T-helper 1 cell (primary cell): ENCODE data around the gene CMTR1.

ENCODE experiments used
- DNase-seq, 5 donors: peaks; one replicate each; pipeline ENCODE4 v3.0.0-alpha.2; 2012 to 2020

Gene CMTR1

DNA sequence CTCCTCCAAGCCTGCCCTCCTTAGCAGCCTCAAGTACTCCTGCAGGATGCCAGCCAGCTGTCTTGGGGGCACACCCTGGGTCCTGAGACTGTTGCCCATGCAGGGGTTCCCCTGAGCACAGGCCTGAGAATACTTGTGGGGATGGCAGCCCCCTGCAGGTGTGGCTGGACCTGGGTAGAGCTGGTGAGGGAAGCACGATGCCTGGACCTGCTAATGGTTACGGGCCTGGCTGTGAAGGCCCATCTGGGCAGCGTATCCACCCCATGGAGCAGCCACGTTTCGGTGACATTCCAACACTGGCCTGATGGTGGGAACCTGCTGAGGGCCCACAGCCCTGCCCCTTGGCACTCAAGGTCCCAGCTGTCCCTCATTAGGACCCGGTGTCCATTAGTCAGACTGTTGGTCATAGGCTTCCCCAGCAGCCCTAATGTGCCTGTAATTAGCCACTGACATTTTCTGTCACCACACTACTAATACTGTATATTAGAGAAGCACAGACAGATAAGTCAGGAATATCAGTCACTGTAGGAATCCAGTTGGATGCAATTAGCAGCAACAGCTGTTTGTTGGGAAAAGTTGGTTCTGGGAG lies 46.3 kb downstream of the CMTR1 start:
- no peak for DNase-seq

DNA sequence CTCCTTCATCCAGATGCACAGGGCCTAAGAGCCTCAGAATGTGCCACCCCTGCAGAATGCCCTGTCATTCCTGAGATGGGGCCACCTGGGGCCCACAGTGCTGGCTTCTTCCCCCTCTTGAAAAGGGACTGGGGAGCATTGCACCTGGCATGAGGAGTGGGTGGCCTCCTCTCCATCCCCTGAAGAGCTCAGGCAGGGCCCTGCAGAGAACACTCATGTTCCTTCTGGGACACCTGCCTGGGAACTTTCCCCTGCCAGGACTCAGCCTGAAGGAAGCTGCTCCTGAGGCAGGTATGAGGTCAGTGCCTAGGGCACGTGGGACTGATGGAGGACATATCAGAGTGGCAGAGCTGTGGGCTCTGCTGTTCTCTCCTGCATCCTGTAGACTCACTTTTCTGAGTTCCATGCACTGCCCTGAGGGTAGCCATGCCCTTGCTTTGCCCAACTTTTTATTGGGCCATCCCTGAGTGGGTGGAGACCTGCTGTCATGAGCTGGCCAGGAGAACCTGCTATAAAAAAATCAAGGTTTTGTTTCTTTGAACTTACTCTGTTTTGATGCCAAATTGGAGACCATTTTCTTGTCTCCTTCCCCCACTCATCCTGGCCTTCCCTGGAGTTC lies 47.2 kb downstream of the CMTR1 start:
- DNase-seq = no peak

DNA sequence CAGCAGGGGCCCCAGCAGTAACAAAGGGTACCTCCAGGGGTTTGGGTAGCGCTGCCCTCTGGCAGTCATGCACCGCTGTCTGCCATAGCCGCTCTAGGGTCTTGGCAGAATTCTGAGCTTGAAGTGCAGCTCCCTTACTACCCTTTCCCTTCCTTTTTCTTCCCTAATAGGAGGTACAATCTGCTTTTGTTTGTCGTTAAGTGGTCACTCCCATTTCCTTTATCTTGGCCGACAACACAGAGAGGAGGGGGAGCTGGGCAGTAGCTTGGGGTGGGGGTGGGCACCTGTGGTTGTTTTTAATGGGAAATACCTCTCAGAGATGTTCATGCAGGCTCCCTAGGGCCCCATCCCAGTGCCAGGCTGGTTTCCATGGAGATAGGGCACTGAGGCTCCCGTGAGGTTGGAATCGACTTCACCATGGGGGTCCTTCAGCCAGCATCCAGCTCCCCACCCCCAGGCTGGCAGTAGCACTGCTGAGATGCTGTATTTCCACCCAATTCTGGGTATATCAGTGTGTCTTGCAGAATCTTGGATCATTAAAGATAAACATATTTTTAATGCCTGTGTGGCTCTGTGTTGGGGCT lies 48.0 kb downstream of the CMTR1 start:
- no peak for DNase-seq

DNA sequence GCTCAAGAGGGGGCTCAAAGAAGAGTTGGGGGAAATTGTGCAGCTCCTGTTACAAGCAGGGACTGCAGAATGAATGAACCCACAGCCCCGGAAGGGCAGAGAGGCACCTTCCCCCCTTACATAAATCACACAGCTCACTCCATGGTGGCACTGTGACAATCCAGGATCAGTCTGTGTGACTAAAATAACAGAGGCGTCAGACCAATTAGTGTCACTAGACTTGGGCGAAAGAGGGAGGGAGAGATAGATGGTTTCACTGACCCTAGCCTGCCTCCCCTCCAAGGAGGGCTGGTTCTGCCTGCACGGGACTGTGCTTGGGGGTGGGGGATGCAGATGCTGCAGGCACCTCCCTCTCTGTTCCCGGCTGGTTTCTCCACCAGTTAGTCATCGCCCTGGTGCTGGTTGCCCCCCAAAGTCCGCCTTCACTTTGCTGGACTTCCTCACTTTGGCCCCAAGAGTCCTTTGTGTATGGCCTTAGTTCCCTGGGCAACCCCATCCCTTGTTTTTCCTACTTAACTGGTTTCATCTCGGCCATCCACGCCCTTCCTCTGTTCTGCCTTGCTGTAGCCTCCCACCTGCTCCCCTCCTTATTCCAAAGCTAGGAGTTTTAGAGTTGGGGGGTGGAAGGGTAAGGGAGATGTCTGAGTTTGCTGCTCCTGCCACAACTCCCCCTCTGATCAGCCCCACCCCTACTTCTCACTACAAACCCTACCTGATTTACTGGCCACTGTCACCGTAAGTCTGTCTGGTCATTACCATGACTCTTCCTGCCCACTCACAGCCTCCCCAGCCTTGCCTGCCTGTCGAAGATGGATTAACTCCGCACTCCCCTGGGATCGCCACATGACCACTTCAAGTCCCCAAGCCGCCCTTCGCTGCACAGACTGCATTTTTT lies 48.9 kb downstream of the CMTR1 start:
- no peak for DNase-seq

DNA sequence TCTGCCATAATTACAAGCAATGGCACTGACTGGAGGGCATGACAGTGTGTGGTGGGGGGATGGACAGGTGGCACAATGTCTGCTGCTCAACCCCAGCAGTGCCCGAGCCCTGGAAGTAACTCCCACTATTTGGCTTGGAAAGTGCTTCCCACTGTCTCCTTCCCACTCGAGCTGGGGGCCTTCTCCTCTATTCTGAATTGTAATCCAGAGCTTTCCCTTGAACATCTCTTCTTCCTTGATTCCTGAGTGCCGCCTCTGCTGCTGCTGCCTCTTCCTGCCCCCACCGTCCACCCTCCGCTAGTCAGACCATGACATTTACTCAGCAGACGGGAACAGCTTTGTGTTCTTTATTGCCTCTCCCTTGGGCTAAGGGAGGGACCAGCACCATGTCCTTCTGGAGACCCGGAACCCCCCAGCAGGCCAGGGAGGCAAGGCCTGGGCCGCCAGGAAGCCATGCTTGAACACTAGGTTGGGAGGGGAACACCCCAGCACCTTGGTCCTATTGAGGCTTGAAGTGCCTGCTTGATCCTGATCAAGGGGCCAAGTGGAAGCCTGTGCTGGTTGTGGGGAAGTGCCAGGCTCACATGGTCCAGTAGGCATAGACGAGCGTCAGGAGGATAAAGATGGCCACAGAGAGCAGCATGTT lies 49.7 kb downstream of the CMTR1 start:
- no peak for DNase-seq

DNA sequence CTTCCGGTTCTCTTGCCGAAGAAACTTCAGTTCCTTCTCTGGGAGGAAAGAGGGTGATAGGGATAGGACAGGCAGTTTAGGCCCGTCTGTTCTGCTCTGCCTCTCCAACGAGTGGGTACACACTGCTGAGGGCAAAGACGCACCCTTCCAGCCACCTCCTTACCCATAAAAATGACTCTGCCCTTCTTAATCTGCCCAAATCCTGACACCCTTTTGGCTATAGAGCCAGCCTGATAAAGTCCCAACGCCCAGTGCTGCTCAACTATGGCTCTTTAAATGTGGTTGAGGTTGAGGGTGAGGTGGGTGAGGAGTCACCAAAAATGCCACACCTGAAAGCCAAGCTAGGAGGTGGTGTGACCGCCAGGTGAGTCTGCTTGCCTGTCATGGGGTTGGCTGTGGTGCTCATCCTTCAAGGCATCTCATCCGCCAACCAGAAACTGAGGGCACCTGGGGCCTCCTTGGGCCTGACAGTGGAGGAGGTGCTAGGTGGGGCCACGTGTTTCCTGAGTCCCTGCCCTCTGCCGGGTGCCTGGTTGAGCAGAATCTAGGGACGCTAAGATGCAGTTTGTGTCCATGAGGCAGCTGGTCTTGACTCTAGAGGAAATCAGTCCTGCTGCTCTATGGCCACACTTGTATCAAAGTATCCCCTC lies 50.4 kb downstream of the CMTR1 start:
- DNase-seq = no peak

DNA sequence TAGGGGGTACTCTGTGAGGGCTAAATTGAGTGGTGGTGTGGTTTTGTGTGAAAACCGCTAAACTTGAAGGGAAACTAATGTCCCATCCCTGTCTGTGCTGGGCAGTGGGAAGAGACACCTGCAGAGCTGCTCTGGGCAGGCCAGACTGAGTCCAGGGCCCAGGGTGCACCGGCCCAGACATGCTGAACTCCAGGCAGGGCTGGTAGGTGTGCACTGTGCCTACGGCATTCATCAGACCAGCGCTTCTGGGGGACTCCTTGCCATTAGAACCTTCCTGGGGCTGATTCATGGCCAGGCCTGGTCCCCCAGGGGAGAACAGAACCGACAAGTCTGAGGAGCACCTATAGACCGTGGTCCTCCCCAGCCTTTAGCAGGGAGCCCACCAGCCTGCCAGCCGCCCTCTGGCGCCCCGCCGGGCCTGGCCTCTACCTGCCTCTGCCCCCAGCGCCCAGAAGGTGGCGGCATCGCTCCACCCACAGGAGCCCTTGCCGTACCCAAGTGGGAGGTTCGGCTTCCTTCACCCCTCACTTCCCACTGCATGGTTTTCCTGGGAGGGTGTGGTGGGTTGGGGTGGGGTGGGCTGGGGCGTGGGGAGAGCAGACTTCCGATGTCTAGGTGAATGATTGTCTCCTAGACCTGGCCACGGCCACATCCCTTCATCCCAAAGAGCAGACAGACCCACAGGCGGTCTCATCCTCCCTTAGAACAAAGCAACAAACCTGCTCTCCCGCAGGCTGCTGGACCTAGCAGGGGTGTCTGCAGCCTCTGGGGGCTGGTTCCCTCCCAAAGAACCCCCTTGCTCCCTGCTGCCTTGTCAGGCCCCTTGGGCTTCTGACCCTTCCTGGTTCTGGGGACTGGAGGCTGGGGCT lies 51.1 kb downstream of the CMTR1 start:
- peak; percentile 51 to 75 (median 72) for DNase-seq

DNA sequence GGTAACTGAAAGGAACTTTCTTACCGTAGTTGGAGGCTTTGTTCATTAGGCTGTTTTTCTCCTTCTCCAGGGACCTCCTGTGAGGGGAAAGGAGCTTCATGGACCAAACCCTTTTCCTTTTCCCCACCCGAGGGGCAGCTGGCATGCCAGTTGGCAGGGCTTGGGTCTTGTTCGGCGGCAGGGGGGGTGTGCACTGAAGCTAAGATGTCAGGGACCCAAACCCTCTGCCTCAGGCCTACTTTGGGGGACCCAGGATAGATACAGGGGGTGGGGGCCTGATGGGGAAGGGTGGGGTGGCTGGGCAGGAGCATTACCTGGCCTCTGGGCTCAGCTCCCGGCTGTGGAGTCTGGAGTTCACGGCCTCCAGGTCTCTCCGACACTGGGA lies 51.8 kb downstream of the CMTR1 start:
- no peak for DNase-seq

DNA sequence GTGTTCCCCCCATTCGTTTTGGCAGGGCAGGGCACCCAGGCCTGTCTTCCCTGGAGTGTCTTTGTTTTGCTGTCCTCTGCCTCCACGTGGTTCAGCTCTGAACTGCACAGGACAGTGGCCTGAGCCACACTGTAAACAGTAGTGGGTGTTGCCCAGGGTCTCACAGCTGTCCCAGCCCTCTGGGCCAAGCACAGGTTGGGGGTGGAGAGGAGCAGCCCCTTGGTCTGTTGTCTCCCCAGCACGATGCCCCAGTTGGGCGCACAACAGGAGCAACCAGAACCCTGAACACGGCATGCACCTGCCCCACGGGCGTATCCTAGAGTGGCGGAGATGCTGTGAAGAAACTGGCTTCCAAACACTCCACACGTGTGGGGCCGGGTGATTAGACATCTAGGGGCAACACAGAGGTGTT lies 52.3 kb downstream of the CMTR1 start:
- DNase-seq = no peak

DNA sequence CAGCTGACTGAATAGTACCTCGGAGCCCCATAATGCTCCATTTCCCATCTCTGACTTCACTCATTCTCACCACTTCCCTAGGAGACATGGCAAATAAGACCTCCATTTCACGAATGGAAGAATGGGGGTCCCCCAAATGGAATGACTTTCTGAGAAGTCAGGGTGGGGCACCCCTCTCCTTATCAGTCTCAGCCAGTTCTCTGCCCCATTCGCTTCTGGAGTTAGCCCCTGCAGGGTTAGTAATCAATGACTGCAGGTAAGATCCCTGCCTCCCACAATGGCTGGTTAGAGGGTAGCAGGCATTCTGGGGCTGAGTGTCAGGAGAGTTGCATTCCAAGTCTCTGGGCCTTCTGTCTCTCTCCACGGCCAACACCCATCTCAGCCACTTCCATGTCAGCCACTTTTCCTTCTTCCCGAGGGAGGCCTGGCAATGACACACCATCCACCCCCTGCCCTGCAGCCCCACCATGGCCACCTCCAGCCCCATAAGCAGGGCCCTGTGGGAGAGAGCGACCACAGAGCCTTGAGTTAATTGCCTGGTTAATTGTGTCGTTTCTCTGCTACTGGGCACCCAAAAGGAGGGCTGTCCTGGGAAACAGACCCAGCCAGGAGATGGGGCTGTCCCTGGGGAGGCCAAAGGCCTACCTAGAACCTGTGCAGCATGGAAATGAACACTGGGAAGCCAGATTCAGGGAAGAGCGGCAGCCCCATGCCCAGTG lies 53.3 kb downstream of the CMTR1 start:
- no peak for DNase-seq

DNA sequence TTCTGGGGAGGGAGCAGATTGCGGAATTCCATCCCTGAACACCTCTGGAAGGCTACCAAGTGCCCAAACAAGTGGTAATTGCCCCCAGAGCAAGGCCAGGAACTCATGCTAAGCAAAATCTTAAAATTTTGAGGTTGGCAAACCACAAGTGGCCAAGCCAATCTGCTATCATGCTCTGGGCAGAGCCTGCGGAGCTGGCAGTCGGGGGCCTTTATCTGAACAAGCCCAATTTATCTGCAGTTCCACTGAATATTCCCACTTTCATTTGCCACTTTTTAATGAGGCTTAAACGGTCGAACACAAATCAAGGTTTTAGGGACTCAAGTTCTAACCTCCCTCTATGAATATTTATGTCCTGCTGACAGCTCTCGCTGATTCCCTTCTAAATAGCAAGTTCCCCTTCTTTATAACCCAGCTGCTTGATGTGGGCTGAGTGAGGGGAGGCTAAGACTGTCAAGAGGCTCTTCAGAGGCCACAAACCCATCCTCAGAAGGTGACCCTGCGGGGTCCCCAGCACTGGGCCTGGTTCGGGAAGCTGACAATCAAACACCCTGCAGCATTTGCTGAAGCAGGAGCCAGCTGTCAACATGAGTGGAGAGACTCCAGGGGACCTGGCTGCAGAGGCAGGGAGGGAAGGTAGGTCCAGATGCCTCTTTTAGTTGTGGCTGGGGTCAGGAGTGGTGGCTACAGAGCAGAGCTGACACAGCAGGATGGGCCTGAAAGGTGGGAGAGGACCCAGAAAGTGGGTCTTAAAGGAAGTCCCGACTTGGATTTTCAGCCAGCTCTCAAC lies 54.8 kb downstream of the CMTR1 start:
- DNase-seq = no peak

DNA sequence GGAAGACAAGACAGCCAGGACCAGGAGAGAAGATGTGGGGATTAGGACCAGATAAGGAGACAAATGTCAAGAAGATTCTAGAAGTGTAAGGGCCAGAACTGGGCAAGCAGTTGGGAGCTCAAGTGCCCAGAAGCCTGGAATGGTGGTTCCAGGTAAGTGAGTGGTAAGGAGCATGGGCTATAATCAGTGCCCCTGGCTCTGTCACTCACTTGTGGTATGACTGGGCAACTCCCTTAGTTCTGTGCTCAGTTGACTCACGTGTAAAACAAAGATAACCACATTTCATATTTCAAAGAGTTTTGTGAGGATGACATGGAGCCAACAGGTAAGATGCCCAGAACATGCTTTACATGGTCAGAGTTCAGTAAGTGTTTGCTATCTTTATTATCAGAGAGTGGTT lies 55.5 kb downstream of the CMTR1 start:
- DNase-seq = no peak

DNA sequence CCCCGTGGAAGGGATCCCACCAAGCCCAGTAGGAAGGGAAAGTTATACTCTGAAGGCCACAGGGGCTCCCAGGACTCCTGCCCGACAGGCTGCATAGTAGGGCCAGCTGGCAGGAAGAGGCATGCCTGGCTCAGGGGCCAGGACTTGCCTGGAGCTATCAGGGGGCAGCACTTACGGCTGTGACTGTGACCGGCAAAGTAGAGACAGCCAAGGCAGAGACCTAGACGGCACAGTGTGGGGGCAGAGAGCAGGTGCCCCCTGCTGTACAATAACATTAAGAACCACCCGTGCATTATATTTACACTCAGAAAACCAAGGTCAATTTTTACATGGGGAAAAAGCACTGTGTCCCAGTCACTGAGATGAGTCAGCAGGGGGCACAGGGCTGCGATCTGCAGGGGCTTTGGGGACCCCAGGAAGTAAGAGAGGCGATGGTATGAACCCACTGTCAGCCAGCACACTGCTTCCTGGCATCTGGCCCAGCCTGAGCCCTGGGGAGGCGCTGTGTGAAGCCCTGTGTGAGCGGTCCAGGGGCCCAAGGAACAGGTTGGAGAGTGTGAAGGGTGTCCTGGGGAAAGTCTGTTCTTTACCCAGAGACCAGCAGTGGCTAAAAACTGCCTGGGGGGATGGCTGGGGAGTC lies 56.8 kb downstream of the CMTR1 start:
- no peak for DNase-seq

DNA sequence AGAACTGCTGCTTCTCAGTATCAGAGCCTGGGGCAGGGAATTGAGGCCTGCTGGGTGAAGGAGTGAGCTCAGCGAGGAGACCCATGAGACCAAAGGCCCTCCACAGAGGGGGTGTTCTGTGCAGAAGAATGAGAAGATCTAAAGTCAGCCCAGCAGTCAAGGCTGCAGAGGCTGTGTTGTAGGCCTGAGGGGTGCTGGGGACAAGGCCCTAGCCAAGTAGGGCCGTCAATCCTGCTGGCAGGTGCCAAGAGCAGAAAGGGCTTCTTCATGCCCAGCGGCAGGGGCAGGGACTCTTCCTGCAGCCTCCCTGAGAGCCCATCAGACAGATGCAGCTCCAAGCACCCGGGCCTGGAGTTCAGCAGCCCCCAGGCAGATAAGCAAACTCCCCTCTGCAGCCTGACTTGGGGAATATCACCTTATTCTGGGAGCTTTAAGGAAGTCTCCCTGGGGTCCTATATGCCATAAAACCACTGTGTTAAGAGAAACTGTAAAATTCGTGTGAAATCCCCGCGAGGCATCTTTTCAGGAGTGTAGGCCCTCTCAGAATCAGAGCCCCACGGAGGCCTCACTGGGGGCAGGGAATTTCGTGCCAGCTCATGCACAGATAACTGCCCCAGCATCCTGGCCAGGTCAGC lies 57.6 kb downstream of the CMTR1 start:
- no peak for DNase-seq

DNA sequence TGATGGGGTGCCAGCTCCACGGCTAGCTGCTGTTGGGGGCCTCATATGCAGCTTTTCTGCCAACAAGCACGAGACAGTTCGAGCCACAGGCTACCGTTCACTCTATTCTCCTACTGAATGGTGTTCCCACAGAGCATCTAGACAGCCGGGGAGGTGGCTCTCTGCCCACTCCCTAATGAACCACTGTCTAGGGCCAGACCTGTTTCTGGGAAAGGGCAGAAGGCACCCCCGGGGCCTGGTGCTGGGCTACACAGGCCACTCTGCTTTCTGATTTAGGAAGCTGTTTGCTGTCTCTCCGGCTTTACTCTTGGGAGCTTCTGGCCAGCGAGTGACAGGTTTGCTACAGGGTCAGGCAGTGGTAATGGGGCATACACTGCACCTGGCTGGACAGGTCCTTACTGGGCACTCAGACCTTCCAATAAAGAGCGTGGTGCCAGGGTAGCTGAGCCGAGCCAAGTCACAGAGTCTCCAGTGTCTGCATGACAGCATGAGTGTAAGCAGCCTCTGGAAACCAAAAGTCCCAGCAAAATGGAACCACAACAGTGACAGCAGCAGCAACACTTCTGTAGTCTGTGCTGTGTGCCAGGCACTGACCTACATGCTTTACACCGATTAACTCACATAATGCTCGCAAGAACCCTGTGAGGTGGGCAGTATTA lies 58.3 kb downstream of the CMTR1 start:
- no peak for DNase-seq

DNA sequence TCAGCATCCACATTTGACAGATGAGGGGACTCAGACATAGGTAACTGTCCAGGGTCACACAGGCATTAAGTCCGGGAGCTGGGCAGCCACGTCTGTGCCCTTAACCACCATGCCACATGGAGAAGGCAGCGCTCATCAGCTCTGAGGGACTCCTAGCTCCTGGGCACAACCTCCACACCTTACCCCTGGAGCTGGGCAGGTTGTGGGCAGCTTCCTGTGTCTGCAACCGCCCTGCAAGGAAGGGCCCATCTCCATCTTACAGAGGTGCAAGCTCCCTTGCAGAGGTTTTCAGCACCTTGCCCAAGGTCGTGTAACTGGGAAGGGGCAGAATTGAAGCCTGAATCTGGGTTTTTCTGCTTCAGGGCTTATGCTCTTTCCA lies 58.8 kb downstream of the CMTR1 start:
- DNase-seq = no peak

DNA sequence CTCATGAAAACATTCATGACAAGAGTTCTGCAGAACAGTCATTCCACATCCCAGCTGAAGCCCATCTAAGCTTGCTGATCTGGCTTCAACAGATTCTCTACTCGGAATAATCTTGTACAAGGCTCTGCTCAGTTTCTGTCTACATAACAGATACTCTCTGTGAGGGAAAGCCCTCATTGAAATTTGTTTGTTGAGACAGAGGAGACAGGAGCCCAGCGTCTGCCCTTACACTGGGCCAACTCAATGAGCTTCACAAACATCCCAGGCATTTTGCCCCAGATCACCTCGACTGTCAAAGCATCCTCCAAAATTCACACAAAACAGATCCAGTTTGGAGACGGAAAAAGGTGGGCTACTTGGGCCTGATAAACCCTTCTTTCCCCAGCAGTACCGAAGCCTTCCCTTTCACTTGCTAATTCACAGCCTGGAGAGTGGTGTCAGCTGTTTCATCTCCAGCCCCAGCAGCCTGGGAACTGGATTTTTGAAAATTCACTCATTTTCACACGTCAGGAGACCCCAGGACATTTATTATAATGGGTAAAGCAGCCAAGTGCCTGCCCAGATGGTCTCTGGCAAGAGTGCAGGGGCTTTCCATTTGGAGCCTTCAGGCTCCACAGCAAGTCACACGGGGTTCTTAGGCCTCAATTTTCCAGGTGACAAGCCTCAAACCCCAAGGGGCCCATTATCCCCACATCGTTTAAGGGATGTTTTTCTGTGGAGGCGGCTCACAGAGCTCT lies 59.4 kb downstream of the CMTR1 start:
- no peak for DNase-seq
